Testis (tissue), 2 donors: ENCODE results near the gene ZCCHC7.

Experiments
- POLR2A ChIP-seq: fragments of 450-650 bp; IDR thresholded peaks from one replicate; pipeline ENCODE4 v1.6.1; 2017; ENCODE audit warnings: antibody characterized with exemption, mild to moderate bottlenecking, moderate library complexity
- TF ChIP-seq, protein P1 (sequence below), 3 experiments: fragments of 450-650 bp in 2 of 3; fragments of 200-600 bp in 1 of 3; sonication (generic) in 1 of 3; IDR thresholded peaks; one replicate each; pipeline ENCODE4 v1.5.1; 2016 to 2019; ENCODE audit warnings: antibody characterized with exemption in 3 of 3, mild to moderate bottlenecking in 2 of 3, moderate library complexity in 1 of 3

DNA sequence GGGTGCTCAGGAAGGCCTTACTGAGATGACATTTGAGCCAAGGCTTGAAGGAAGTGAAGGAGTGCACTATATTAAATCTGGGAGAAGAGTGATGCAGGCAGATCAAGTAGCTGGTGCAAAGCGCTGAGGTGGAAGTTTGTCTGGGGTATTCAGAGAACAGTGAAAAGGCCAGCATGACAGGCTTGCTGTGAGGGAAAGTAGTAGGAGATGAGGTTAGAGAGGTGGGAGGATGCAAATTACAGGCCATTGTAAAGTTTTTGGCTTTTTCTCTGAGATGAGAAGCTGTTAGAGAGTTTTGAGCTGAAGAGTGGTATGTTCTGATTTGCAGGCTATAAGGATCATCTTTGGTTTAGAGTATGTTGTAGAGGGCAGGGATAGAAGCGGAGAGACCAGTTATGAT is 221.3 kb downstream of the ZCCHC7 start:
- TF ChIP-seq, protein P1, sequence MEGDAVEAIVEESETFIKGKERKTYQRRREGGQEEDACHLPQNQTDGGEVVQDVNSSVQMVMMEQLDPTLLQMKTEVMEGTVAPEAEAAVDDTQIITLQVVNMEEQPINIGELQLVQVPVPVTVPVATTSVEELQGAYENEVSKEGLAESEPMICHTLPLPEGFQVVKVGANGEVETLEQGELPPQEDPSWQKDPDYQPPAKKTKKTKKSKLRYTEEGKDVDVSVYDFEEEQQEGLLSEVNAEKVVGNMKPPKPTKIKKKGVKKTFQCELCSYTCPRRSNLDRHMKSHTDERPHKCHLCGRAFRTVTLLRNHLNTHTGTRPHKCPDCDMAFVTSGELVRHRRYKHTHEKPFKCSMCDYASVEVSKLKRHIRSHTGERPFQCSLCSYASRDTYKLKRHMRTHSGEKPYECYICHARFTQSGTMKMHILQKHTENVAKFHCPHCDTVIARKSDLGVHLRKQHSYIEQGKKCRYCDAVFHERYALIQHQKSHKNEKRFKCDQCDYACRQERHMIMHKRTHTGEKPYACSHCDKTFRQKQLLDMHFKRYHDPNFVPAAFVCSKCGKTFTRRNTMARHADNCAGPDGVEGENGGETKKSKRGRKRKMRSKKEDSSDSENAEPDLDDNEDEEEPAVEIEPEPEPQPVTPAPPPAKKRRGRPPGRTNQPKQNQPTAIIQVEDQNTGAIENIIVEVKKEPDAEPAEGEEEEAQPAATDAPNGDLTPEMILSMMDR (IDR thresholded peaks at IDR 0.05) = no peak
- no peak for TF ChIP-seq POLR2A
